GM19324 (cell line): ENCODE measurements around the gene TECTA.

Experiments
- ATAC-seq: cut with Tn5 transposase; IDR thresholded peaks from one replicate; pipeline ENCODE4 v1.9.1; 2021; ENCODE audit warnings: mild to moderate bottlenecking, moderate library complexity; ENCODE audit not compliant: unreplicated experiment, low FRiP score

The TECTA gene

GRCh38 chr11:121100943-121101342 lies at the start of gene TECTA:
TECTA (plus strand) TSS chr11:121101243; CDS start chr11:121102666, 1,423 bp downstream.
- ATAC-seq: no peak

- no peak for ATAC-seq
These were observed 47.8 kb upstream of the TECTA start for GRCh38 chr11:121053244-121053643.

GRCh38 chr11:121054266-121054665 lies 46.8 kb upstream of the TECTA start:
- ATAC-seq: no peak

- ATAC-seq: no peak
These were observed 46.0 kb upstream of the TECTA start for GRCh38 chr11:121055076-121055475.

GRCh38 chr11:121057922-121058321 lies 43.1 kb upstream of the TECTA start:
- ATAC-seq: no peak

- no peak for ATAC-seq
These were observed 42.1 kb upstream of the TECTA start for GRCh38 chr11:121058941-121059340.

GRCh38 chr11:121059605-121060004 lies 41.4 kb upstream of the TECTA start:
- no peak for ATAC-seq

GRCh38 chr11:121063728-121064127 lies 37.3 kb upstream of the TECTA start:
- no peak for ATAC-seq

GRCh38 chr11:121066623-121067022 lies 34.4 kb upstream of the TECTA start:
- ATAC-seq: no peak

GRCh38 chr11:121067026-121067425 lies 34.0 kb upstream of the TECTA start:
- ATAC-seq: no peak

GRCh38 chr11:121067453-121067852 lies 33.6 kb upstream of the TECTA start:
- no peak for ATAC-seq

GRCh38 chr11:121067962-121068647 lies 32.9 kb upstream of the TECTA start:
- no peak for ATAC-seq

- no peak for ATAC-seq
These were observed 32.3 kb upstream of the TECTA start for GRCh38 chr11:121068787-121069186.

GRCh38 chr11:121070951-121071845 lies 29.8 kb upstream of the TECTA start:
- no peak for ATAC-seq

GRCh38 chr11:121071846-121072450 lies 29.1 kb upstream of the TECTA start:
- no peak for ATAC-seq

GRCh38 chr11:121081321-121081720 lies 19.7 kb upstream of the TECTA start:
- ATAC-seq: no peak

- ATAC-seq: no peak
These were observed 18.8 kb upstream of the TECTA start for GRCh38 chr11:121082219-121082618.

GRCh38 chr11:121082670-121083069 lies 18.4 kb upstream of the TECTA start:
- ATAC-seq: no peak

- ATAC-seq: no peak
These were observed 14.2 kb upstream of the TECTA start for GRCh38 chr11:121086866-121087265.

GRCh38 chr11:121089566-121089965 lies 11.5 kb upstream of the TECTA start:
- ATAC-seq: no peak

- no peak for ATAC-seq
These were observed 10.8 kb upstream of the TECTA start for GRCh38 chr11:121090145-121090721.
